ENCODE measurements around the gene DNAH10.

DNAH10 gene

DNA sequence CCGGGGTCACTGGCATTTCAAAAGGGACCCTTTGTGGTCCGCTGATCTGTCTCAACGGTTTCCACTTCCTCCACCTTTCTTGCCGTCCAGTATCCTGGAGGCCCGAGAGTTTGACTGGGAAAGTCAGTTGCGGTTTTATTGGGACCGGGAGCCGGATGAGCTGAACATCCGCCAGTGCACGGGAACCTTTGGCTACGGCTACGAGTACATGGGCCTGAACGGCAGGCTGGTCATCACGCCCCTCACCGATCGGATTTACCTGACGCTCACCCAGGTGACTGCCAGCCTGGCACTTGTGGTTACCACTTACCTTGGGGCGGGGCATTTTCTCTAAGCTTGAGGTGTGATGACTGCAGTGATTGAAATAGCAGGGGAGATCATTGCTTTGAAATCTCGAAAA, 83.8 kb downstream of the DNAH10 start:
- no peak for DNase-seq (ENCODE audit: low read depth)

GRCh38 chr12:123846340-123846739, 84.2 kb downstream of the DNAH10 start:
- no peak for DNase-seq (ENCODE audit: low read depth)

- no peak for DNase-seq (ENCODE audit: low read depth)
These were observed 84.9 kb downstream of the DNAH10 start for GRCh38 chr12:123847019-123847418.

GRCh38 chr12:123847876-123848275, 85.8 kb downstream of the DNAH10 start:
- no peak for DNase-seq (ENCODE audit: low read depth)

- DNase-seq (ENCODE audit: low read depth), result no peak
These were observed 87.4 kb downstream of the DNAH10 start for GRCh38 chr12:123849517-123849916.

DNA sequence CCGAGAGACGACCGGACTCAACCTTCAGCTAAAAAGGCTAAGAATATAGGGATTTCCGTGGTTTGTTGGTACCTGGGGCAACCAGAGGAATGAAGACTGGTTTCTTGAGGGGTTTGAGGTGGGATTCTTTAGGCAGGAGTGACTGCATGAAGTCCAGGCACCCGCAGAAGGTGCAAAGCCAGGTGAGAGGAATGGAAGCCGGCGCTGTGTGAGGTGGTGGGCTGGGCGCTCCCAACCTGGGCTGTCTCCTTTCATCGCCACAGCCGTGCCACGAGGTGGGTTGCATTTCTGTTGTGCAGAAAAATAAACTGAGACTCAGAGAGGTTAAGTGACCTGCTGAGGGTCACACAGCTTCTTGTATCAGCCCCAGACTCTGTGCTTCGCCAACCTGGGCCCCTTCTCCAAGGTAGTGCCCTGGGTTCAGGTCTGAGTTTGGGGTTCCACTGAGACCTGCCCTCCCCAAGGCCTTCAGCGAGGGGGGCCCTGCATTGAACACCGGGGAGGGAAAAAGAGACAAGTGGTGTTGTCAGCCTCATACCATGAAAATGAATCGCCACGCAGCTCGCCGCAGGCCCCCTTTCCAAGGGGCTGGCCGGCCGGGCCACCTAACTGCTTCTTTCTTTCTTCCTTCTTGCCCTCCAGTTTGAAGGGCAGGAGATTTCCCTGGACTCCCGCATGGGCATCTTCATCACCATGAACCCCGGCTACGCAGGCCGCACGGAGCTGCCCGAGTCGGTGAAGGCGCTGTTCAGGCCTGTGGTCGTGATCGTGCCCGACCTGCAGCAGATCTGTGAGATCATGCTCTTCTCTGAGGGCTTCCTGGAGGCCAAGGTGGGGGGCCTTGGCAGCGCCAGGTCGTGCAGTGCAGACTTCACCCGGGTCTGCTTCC, 88.4 kb downstream of the DNAH10 start:
- no peak for DNase-seq (ENCODE audit: low read depth)

- no peak for DNase-seq (ENCODE audit: low read depth)
These were observed 91.4 kb downstream of the DNAH10 start for GRCh38 chr12:123853396-123854070.

DNA sequence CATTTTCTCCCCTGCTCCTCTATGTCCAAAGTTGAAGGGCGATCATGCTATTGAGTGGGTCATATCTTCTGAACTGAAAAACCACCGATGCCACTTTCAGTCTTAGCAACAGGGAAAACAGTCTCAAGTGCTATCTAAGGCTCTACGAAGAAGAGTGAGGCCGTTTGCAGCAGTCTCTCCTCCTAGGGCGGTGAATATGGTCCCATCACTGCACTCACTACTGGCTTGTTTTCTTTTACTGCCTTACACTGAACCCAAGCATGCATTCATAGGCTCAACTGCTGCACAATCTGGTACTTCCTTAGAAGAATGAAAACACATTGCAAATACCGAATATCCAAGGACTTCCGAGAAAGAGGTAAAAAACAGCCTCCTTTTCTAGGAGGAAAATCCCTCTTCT, 92.1 kb downstream of the DNAH10 start:
- DNase-seq (ENCODE audit: low read depth), result no peak

- no peak for DNase-seq (ENCODE audit: low read depth)
These were observed 92.8 kb downstream of the DNAH10 start for GRCh38 chr12:123854918-123855317.

DNA sequence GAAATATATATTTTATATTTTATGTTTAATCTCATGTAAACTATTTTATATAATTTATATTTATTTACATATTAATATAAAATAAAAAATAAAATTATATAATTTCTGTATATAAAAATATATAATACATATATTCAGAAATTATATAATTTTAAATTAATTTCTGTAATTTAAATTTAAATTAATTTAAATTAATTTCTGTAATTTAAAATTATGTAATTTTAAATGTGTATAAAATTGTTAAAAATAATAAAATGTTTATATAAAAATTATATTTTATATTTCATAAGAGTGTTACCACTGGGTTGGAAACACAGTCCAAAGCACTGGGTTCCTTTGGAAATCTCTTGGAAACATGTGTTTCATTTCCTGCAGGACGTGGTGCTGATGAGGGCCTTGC, 94.6 kb downstream of the DNAH10 start:
- no peak for DNase-seq (ENCODE audit: low read depth)

DNA sequence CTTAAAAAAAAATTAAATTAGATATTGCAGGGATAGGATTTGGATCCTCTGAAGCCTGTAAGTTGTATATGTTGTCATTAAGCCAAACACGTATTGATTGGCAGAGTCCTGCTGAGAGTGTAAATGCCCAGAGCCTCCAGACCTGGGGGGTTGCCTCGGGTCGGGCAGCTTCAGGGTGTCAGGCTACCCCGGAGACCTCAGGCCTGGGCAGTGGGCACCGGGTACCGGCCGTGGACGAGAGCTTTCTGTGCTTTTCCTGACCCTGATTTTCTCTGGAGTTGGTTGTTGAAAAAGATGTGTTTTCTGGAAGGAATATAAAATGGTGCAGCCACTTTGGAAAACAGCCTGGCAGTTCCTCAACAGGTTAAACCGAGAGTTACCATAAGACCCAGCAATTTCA, 96.1 kb downstream of the DNAH10 start:
- DNase-seq (ENCODE audit: low read depth), result no peak

GRCh38 chr12:123859035-123859434, 96.9 kb downstream of the DNAH10 start:
- DNase-seq (ENCODE audit: low read depth), result no peak

DNA sequence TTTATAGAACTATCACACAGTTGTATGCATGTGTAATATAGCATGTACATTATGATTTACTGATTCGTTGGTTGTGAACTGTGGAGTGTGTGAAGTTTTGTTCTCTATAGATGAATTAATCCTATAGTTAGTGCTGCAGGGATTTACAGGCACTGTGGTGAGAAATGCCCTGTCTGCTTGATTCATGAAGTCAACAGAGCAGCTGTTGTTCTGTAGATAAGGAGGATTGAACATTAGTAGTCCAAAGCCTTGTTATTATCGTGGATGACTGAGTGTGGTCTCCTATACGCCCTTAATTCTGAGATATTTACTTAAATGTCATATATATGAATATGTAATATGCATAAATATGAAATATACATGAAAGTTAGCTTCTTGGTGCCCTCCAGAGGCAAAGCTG, 98.3 kb downstream of the DNAH10 start:
- DNase-seq (ENCODE audit: low read depth), result no peak

GRCh38 chr12:123861392-123861791, 99.3 kb downstream of the DNAH10 start:
- no peak for DNase-seq (ENCODE audit: low read depth)

DNA sequence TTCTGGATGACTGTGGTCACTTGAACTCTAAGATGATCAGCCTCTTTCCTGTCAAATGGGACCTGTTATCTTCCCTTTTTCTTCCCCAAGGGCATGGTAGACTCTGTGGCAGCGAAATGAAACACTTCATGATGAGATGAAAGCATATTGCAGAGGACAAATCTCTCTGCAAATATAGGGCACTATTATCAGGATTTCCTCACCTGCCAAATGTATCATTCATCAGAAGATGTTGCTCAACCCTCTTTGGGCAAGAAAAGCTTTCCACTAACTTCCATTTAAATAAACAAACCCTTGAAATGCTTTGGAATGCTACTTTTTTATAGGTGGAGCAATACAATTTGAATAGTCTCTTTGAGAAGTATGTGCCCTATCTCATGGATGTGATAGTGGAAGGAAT, 105.0 kb downstream of the DNAH10 start:
- DNase-seq (ENCODE audit: low read depth), result no peak

- DNase-seq (ENCODE audit: low read depth), result no peak
These were observed 106.7 kb downstream of the DNAH10 start for GRCh38 chr12:123868791-123869190.

- DNase-seq (ENCODE audit: low read depth), result no peak
These were observed 111.7 kb downstream of the DNAH10 start for GRCh38 chr12:123873793-123874192.

GRCh38 chr12:123877968-123878367, 115.9 kb downstream of the DNAH10 start:
- DNase-seq (ENCODE audit: low read depth), result no peak

DNA sequence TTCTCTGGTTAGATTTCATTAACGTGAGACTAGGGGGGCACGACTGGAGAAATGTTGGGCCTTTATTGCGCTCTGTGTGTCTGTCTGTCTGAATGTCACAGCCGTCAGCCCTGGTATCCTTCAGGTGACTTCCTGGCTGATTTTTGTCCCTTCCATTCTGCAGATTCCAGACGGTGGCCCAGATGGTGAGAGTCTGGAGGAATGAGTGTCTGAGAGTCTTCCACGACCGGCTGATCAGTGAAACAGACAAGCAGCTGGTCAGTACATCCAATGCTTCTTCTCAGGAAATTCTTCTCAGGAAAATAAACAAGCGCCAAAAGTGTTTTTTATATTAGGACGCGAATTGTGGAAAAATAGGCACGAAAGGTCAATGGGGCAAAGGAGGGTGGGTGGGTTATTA, 117.0 kb downstream of the DNAH10 start:
- no peak for DNase-seq (ENCODE audit: low read depth)

DNA sequence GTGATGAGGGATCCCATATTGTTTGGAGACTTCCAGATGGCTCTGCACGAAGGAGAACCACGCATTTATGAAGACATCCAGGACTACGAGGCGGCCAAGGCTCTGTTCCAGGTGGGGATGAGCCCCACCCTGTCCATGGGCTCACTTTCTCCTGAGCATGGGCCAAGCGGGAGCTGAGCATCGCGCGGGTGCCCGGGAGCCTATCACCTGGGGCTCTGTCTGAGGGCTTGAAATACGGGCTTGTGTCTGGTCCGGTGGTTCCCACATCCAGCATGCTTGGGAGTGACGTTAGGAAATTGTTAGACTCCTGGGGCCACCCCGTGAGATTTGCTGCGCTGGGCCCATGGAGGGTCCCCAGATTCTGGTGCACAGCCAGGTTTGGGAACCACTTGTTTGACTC, 117.6 kb downstream of the DNAH10 start:
- DNase-seq (ENCODE audit: low read depth), result no peak

- DNase-seq (ENCODE audit: low read depth), result no peak
These were observed 120.1 kb downstream of the DNAH10 start for GRCh38 chr12:123882161-123882705.

- DNase-seq (ENCODE audit: low read depth), result no peak
These were observed 124.2 kb downstream of the DNAH10 start for GRCh38 chr12:123886258-123886657.

GRCh38 chr12:123886931-123887582, 125.0 kb downstream of the DNAH10 start:
- DNase-seq (ENCODE audit: low read depth), result no peak

Measured in activated T-cell treated with anti-CD3 and anti-CD28 coated beads for 1 hour (primary cell).